C4-2B (cell line): ENCODE results near the gene SLC35A2.

Experiments used
- H3K27ac ChIP-seq: fragments of 450-650 bp; 2 replicates; pipeline ENCODE4 v1.5.1; 2017
- CTCF ChIP-seq: fragments of 450-650 bp; conservative IDR thresholded peaks from 2 replicates; pipeline ENCODE4 v1.5.1; 2017; ENCODE audit warnings: mild to moderate bottlenecking
- ZFX ChIP-seq: fragments of 450-650 bp; IDR thresholded peaks from 2 replicates; pipeline ENCODE4 v1.6.1; 2017

SLC35A2 gene

GRCh38 chrX:48927123-48927522 lies 15.7 kb upstream of the SLC35A2 start:
- no peak for TF ChIP-seq CTCF
- no peak for TF ChIP-seq ZFX
- H3K27ac ChIP-seq: no peak overlapping the region

GRCh38 chrX:48924270-48924669 lies 12.8 kb upstream of the SLC35A2 start:
- TF ChIP-seq ZFX (no peak), CTCF (no peak)
- no peak overlapping the region for H3K27ac ChIP-seq

- H3K27ac ChIP-seq: no peak overlapping the region
- TF ChIP-seq ZFX: no peak
- TF ChIP-seq CTCF: no peak
These were observed 12.3 kb upstream of the SLC35A2 start for GRCh38 chrX:48923771-48924170.

- no peak for TF ChIP-seq ZFX
- TF ChIP-seq CTCF: no peak
- H3K27ac ChIP-seq: no peak overlapping the region
These were observed 9.3 kb upstream of the SLC35A2 start for GRCh38 chrX:48920718-48921104.

GRCh38 chrX:48919947-48920717 lies 8.7 kb upstream of the SLC35A2 start:
- H3K27ac ChIP-seq: peak overlapping the region; percentile 96
- TF ChIP-seq CTCF: no peak
- no peak for TF ChIP-seq ZFX

GRCh38 chrX:48919360-48919841 lies 8.0 kb upstream of the SLC35A2 start:
- peak overlapping the region; percentile 96 for H3K27ac ChIP-seq
- TF ChIP-seq ZFX (no peak), CTCF (no peak)

- TF ChIP-seq ZFX (no peak), CTCF (no peak)
- H3K27ac ChIP-seq: peak within 1 kb of the TSS; percentile 96
These were observed 7.3 kb upstream of the SLC35A2 start, which contains the start of gene PIM2 for GRCh38 chrX:48918643-48919340. TSS of gene PIM2 (minus strand) at chrX:48919024. CDS start at chrX:48918834, 190 bp downstream.
